DND-41 (cell line): ENCODE measurements around the gene ANO2.

Source experiments
- ATAC-seq: fragments of 200-7000 bp; cut with Tn5 transposase; 3 replicates; pipeline ENCODE4 v1.9.1; 2021; ENCODE audit warnings: low read depth; ENCODE audit not compliant: insufficient read depth
- DNase-seq: peaks from one replicate; pipeline ENCODE4 v3.0.0-alpha.2; 2020
- H2AFZ ChIP-seq: 2 replicates; pipeline ENCODE4 v1.6.0; 2012; ENCODE audit warnings: low read depth, low read length
- H3K27ac ChIP-seq: 2 replicates; pipeline ENCODE4 v1.5.1; 2012; ENCODE audit warnings: low read length, inconsistent platforms
- H3K27me3 ChIP-seq: fragments of 200-600 bp; sonication (generic); 2 replicates; pipeline ENCODE4 v1.6.0; 2012; ENCODE audit warnings: low read length, mild to moderate bottlenecking, inconsistent platforms; ENCODE audit not compliant: insufficient read depth, poor library complexity
- H3K36me3 ChIP-seq: 2 replicates; pipeline ENCODE4 v1.5.1; 2012; ENCODE audit warnings: low read length, inconsistent platforms; ENCODE audit not compliant: insufficient read depth
- H3K4me1 ChIP-seq: 2 replicates; pipeline ENCODE4 v1.5.1; 2012; ENCODE audit warnings: mild to moderate bottlenecking, low read length; ENCODE audit not compliant: insufficient read depth
- H3K4me2 ChIP-seq: 2 replicates; pipeline ENCODE4 v1.6.0; 2012; ENCODE audit warnings: mild to moderate bottlenecking, moderate library complexity, low read length, inconsistent platforms; ENCODE audit not compliant: insufficient read depth
- H3K4me3 ChIP-seq, 2 experiments: fragments of 200-600 bp in 1 of 2; shearing (Covaris generic) in 1 of 2; 2 replicates each; pipeline ENCODE4 v1.5.1; 2012 to 2016; ENCODE audit warnings: inconsistent platforms in 2 of 2, low read length in 2 of 2, mild to moderate bottlenecking in 2 of 2, low read depth in 1 of 2, moderate library complexity in 1 of 2
- H3K79me2 ChIP-seq: 2 replicates; pipeline ENCODE4 v1.6.0; 2012; ENCODE audit warnings: low read length, inconsistent platforms; ENCODE audit not compliant: insufficient read depth
- H3K9ac ChIP-seq: 2 replicates; pipeline ENCODE4 v1.6.0; 2012; ENCODE audit warnings: low read depth, mild to moderate bottlenecking, inconsistent platforms, low read length, moderate library complexity
- H3K9me3 ChIP-seq: 2 replicates; pipeline ENCODE4 v1.5.1; 2012; ENCODE audit warnings: low read length, moderate library complexity, mild to moderate bottlenecking, inconsistent platforms; ENCODE audit not compliant: insufficient read depth, severe bottlenecking
- H4K20me1 ChIP-seq: 2 replicates; pipeline ENCODE4 v1.6.0; 2012; ENCODE audit warnings: low read length; ENCODE audit not compliant: insufficient read depth
- EZH2 ChIP-seq: IDR thresholded peaks from 3 replicates; pipeline ENCODE4 v1.6.1; 2012; ENCODE audit warnings: borderline replicate concordance, low read depth, mild to moderate bottlenecking, moderate library complexity, low read length, inconsistent platforms; ENCODE audit not compliant: severe bottlenecking
- TF ChIP-seq, protein P1 (sequence below): IDR thresholded peaks from 2 replicates; pipeline ENCODE4 v1.5.1; 2012; ENCODE audit warnings: borderline replicate concordance, low read length, moderate library complexity, mild to moderate bottlenecking; ENCODE audit not compliant: poor library complexity, severe bottlenecking; ENCODE audit errors: extremely low read depth

The ANO2 gene

DNA sequence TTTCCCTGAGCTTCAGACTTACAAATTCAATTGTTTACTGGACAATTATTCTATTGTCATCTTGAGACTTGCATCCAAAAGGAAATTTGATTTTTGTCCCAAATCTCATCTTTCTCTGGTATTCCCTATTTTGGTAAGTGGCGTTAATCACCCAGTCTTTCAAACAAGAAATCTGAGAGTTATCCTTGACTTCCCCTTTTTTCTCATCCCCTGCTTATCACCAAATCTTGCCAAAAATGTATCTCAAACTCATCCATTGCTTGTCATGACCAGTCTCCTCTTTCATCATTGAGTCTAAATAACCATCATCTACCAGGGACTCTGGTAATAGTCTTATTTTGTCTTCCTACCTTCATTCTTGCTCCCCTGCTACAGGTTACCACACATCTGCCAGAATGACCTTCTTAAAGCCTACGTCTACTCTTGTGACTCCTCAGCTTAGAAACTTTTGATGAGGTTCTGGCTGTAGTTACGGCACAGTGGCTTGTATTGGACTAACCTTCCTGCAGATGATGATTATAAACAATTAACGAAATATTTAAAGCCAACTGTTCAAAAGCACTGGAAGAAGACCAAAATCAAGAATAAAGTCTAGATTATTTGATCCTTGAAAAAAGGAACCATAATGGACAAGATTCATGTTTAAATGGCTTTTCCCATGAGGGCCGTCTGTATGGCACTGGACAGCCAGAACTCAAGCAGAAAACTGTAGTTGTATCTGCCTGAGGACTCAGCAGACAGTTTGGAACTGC lies 9.0 kb upstream of the ANO2 start:
- DNase-seq = no peak
- no peaks in the 10 kb centered on the region for H3K79me2 ChIP-seq
- H3K4me1 ChIP-seq = no peaks in the 10 kb centered on the region

DNA sequence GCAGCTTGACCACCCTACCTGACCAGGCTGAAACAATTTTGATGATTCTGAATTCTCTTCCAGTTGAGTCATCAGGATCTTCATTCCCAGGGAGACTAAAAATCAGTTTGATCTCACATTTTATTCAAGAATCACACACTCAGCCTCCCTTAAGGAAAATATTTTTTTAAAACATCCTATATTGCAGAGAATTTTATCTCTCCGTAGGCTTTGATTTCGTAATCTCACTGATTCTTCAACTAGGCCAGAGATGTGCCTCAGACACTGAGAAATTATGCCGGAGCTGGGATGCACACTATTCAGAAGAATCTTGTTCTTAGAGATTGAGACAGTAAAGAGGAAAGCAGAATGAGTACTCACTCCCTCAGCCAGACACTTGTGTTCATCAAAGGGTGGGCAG lies 7.0 kb upstream of the ANO2 start:
- H3K4me3 ChIP-seq = no peak overlapping the region
- no peaks in the 10 kb centered on the region for H3K4me1 ChIP-seq
- H3K79me2 ChIP-seq = no peaks in the 10 kb centered on the region
- no peak overlapping the region for H3K27ac ChIP-seq
- no peaks in the 10 kb centered on the region for H3K36me3 ChIP-seq
- ATAC-seq (no peak), DNase-seq (no peak)
- H4K20me1 ChIP-seq = no peaks in the 10 kb centered on the region
- no peak overlapping the region for H2AFZ ChIP-seq
- TF ChIP-seq, protein P1, sequence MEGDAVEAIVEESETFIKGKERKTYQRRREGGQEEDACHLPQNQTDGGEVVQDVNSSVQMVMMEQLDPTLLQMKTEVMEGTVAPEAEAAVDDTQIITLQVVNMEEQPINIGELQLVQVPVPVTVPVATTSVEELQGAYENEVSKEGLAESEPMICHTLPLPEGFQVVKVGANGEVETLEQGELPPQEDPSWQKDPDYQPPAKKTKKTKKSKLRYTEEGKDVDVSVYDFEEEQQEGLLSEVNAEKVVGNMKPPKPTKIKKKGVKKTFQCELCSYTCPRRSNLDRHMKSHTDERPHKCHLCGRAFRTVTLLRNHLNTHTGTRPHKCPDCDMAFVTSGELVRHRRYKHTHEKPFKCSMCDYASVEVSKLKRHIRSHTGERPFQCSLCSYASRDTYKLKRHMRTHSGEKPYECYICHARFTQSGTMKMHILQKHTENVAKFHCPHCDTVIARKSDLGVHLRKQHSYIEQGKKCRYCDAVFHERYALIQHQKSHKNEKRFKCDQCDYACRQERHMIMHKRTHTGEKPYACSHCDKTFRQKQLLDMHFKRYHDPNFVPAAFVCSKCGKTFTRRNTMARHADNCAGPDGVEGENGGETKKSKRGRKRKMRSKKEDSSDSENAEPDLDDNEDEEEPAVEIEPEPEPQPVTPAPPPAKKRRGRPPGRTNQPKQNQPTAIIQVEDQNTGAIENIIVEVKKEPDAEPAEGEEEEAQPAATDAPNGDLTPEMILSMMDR = no peak
- no peak for TF ChIP-seq EZH2
- H3K4me2 ChIP-seq = no peak overlapping the region
- H3K27me3 ChIP-seq = peaks cover 25% of the 10 kb centered on the region
- H3K9me3 ChIP-seq = no peaks in the 10 kb centered on the region
- H3K9ac ChIP-seq = no peak overlapping the region

More for the DNA sequence above, 9.0 kb upstream of the ANO2 start:
- no peaks in the 10 kb centered on the region for H3K36me3 ChIP-seq
- H3K4me3 ChIP-seq = no peak overlapping the region
- H3K9me3 ChIP-seq = no peaks in the 10 kb centered on the region
- H3K9ac ChIP-seq = no peak overlapping the region
- peaks cover 25% of the 10 kb centered on the region for H3K27me3 ChIP-seq
- no peaks in the 10 kb centered on the region for H4K20me1 ChIP-seq
- no peak overlapping the region for H2AFZ ChIP-seq
- H3K27ac ChIP-seq = no peak overlapping the region
- H3K4me2 ChIP-seq = no peak overlapping the region
- TF ChIP-seq EZH2 = no peak
- TF ChIP-seq, protein P1 = no peak
- ATAC-seq = no peak

DNA sequence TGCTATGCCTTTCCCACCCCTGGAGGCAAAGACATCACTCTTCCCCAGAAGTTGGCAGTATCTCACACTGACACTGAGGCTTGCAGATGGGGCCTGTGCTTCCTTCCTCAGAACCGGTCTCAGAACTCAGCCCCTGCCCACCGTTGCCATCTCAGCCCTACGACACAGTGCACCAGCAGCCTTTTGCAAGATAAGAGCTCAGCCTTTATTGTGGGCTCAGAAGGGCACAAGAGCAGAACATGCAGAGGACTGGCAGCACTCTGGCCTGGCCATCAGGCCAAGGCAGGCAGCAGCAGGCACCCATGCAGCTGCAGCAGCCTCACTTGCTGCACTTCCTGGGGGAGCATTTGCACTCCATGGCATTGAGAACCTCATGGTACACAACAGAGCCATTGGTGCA lies 3.6 kb upstream of the ANO2 start:
- Histone ChIP-seq H3K27me3 (peaks cover 29% of the 10 kb centered on the region), H3K4me2 (no peak overlapping the region), H3K36me3 (no peaks in the 10 kb centered on the region), H3K4me1 (no peaks in the 10 kb centered on the region), H2AFZ (no peak overlapping the region), H3K9me3 (no peaks in the 10 kb centered on the region), H3K9ac (no peak overlapping the region), H3K4me3 (no peak overlapping the region), H3K27ac (no peak overlapping the region), H4K20me1 (no peaks in the 10 kb centered on the region), H3K79me2 (no peaks in the 10 kb centered on the region)
- DNase-seq = no peak
- ATAC-seq = no peak
- TF ChIP-seq EZH2 = no peak
- TF ChIP-seq, protein P1 = no peak
